HG03457 (cell line): ENCODE results near the gene PRRX2.
A peak's percentile ranks its signal among the peaks of the same experiment; 100 is the strongest.

ENCODE experiments used
- ATAC-seq: cut with Tn5 transposase; IDR thresholded peaks from one replicate; pipeline ENCODE4 v1.9.1; 2021; ENCODE audit warnings: moderate number of reproducible peaks; ENCODE audit not compliant: unreplicated experiment

The PRRX2 gene

GRCh38 chr9:129665389-129665775, at the start of gene PRRX2:
Gene PRRX2, plus strand, starts transcription at chr9:129665647. Its CDS starts 221 bp downstream, at chr9:129665868.
- no peak for ATAC-seq

- no peak for ATAC-seq
Observed at GRCh38 chr9:129617167-129617566, 48.3 kb upstream of the PRRX2 start.

GRCh38 chr9:129619787-129620668, 45.4 kb upstream of the PRRX2 start:
- ATAC-seq, result no peak

- no peak for ATAC-seq
Observed at GRCh38 chr9:129620669-129621295, 44.7 kb upstream of the PRRX2 start, which contains the start of gene C9orf50. Gene C9orf50, minus strand, starts transcription at chr9:129621101. Its CDS starts 527 bp downstream, at chr9:129620574.

- no peak for ATAC-seq
Observed at GRCh38 chr9:129623331-129623730, 42.1 kb upstream of the PRRX2 start.

GRCh38 chr9:129624168-129624759, 41.2 kb upstream of the PRRX2 start:
- no peak for ATAC-seq

GRCh38 chr9:129624947-129625346, 40.5 kb upstream of the PRRX2 start:
- no peak for ATAC-seq

- peak; percentile 43 for ATAC-seq
Observed at GRCh38 chr9:129626079-129626624, 39.3 kb upstream of the PRRX2 start, which contains the start of gene NTMT1. Gene NTMT1, plus strand, starts transcription at chr9:129626163. Its CDS starts 6,541 bp downstream, at chr9:129632704.

GRCh38 chr9:129626625-129627284, 38.7 kb upstream of the PRRX2 start:
- ATAC-seq, result no peak

GRCh38 chr9:129627556-129628440, 37.6 kb upstream of the PRRX2 start:
- no peak for ATAC-seq

- no peak for ATAC-seq
Observed at GRCh38 chr9:129628709-129629108, 36.7 kb upstream of the PRRX2 start.

GRCh38 chr9:129629251-129629820, 36.1 kb upstream of the PRRX2 start:
- no peak for ATAC-seq

- no peak for ATAC-seq
Observed at GRCh38 chr9:129630967-129631673, 34.3 kb upstream of the PRRX2 start.

GRCh38 chr9:129631674-129632129, 33.7 kb upstream of the PRRX2 start:
- ATAC-seq, result no peak

- no peak for ATAC-seq
Observed at GRCh38 chr9:129632460-129632859, 33.0 kb upstream of the PRRX2 start.

GRCh38 chr9:129633207-129633606, 32.2 kb upstream of the PRRX2 start:
- ATAC-seq, result no peak

- no peak for ATAC-seq
Observed at GRCh38 chr9:129633848-129634247, 31.6 kb upstream of the PRRX2 start.
